RWPE2 (cell line): ENCODE data around the gene ACAP3.

Experiments used
- ATAC-seq: fragments of 200-7000 bp; cut with Tn5 transposase; 3 replicates; pipeline ENCODE4 v1.9.1; 2021; ENCODE audit warnings: low read depth
- DNase-seq: peaks from one replicate; pipeline ENCODE4 v3.0.0-alpha.2; 2020; ENCODE audit warnings: low spot score
- H3K27ac ChIP-seq: fragments of 450-650 bp; 2 replicates; pipeline ENCODE4 v1.5.1; 2017; ENCODE audit warnings: mild to moderate bottlenecking; ENCODE audit not compliant: poor library complexity, severe bottlenecking
- H3K27me3 ChIP-seq: fragments of 250-450 bp; sonication (Bioruptor Pico); 2 replicates; pipeline ENCODE4 v1.5.1; 2021; ENCODE audit warnings: mild to moderate bottlenecking, moderate library complexity; ENCODE audit not compliant: insufficient read depth, poor library complexity, severe bottlenecking
- H3K36me3 ChIP-seq: fragments of 250-450 bp; sonication (Bioruptor Pico); 2 replicates; pipeline ENCODE4 v1.5.1; 2020; ENCODE audit warnings: low read depth, mild to moderate bottlenecking, moderate library complexity
- H3K4me1 ChIP-seq: fragments of 250-450 bp; sonication (Bioruptor Pico); 2 replicates; pipeline ENCODE4 v1.5.1; 2021; ENCODE audit warnings: mild to moderate bottlenecking, moderate library complexity; ENCODE audit not compliant: insufficient read depth, poor library complexity, severe bottlenecking
- H3K4me3 ChIP-seq: fragments of 250-450 bp; sonication (Bioruptor Pico); 2 replicates; pipeline ENCODE4 v1.5.1; 2021; ENCODE audit warnings: mild to moderate bottlenecking, moderate library complexity; ENCODE audit not compliant: severe bottlenecking
- H3K9me3 ChIP-seq: fragments of 250-450 bp; sonication (Bioruptor Pico); 2 replicates; pipeline ENCODE4 v1.5.1; 2021; ENCODE audit warnings: mild to moderate bottlenecking, moderate library complexity; ENCODE audit not compliant: severe bottlenecking
- TF ChIP-seq, protein P1 (sequence below): fragments of 450-650 bp; IDR thresholded peaks from one replicate; pipeline ENCODE4 v1.5.1; 2017; ENCODE audit warnings: mild to moderate bottlenecking, moderate library complexity; ENCODE audit not compliant: poor library complexity, severe bottlenecking

ACAP3 gene

DNA sequence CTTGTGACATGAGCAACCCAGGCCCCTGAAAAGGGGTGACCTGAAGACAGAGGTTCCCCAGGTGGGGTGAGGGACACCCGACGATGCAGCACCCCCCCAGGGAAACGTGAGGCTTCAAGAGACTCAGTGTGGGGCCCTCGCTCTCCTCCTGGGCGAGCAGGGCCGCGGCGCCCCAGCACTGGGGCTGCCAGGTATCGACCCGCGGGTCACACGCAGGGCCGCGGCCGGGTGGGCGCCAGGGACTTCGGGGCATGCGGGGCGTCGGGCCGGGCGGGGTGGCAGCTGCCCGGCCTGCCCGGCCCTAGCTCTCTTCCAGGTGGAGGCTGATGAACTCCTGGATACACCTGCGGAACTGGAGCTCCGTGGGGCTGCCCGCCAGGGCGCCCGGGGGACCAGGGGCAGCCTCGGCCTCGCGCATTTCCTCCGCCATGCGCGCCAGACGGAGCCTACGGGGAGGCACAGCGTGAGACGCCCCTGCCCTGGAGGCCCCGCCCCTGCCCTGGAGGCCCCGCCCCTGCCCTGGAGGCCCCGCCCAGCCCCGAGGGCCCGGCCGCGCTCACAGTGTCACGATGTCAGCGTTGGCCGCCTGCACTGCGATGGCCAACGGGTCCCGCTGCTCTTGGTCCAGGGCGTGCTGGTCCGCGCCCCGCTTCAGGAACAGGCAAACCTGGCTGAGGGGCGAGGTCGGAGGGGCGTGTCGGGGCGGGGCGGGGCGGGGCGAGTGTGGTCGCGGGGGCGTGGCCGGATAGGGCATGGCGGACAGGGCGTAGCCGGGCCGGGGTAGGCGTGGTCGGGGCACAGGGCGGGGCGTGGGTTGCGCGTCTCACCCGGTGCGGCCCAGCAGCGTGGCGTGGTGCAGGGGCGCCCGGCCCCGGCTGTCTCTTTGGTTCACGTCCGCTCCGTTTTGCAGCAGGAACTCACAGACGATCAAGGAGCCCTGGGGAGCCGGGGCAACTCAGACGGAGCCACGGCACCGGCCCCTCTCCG lies 14.2 kb downstream of the ACAP3 start:
- no peaks in the 10 kb centered on the region for H3K27me3 ChIP-seq
- H3K4me1 ChIP-seq = no peaks in the 10 kb centered on the region
- no peak for DNase-seq
- H3K9me3 ChIP-seq = no peaks in the 10 kb centered on the region
- no peak for ATAC-seq
- TF ChIP-seq, protein P1, sequence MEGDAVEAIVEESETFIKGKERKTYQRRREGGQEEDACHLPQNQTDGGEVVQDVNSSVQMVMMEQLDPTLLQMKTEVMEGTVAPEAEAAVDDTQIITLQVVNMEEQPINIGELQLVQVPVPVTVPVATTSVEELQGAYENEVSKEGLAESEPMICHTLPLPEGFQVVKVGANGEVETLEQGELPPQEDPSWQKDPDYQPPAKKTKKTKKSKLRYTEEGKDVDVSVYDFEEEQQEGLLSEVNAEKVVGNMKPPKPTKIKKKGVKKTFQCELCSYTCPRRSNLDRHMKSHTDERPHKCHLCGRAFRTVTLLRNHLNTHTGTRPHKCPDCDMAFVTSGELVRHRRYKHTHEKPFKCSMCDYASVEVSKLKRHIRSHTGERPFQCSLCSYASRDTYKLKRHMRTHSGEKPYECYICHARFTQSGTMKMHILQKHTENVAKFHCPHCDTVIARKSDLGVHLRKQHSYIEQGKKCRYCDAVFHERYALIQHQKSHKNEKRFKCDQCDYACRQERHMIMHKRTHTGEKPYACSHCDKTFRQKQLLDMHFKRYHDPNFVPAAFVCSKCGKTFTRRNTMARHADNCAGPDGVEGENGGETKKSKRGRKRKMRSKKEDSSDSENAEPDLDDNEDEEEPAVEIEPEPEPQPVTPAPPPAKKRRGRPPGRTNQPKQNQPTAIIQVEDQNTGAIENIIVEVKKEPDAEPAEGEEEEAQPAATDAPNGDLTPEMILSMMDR = no peak
- no peak overlapping the region for H3K27ac ChIP-seq
- no peaks in the 10 kb centered on the region for H3K36me3 ChIP-seq
- H3K4me3 ChIP-seq = no peak overlapping the region

- Histone ChIP-seq H3K4me1 (no peaks in the 10 kb centered on the region), H3K27ac (no peak overlapping the region), H3K4me3 (no peak overlapping the region), H3K36me3 (no peaks in the 10 kb centered on the region), H3K27me3 (no peaks in the 10 kb centered on the region), H3K9me3 (no peaks in the 10 kb centered on the region)
- TF ChIP-seq, protein P1 = no peak
- no peak for ATAC-seq
- no peak for DNase-seq
Observed at GRCh38 chr1:1292851-1293250, 14.9 kb downstream of the ACAP3 start.

GRCh38 chr1:1292442-1292779 lies 15.3 kb downstream of the ACAP3 start:
- TF ChIP-seq, protein P1 = no peak
- H3K27ac ChIP-seq = no peak overlapping the region
- no peaks in the 10 kb centered on the region for H3K27me3 ChIP-seq
- DNase-seq (no peak), ATAC-seq (no peak)
- no peaks in the 10 kb centered on the region for H3K4me1 ChIP-seq
- H3K4me3 ChIP-seq = no peak overlapping the region
- H3K36me3 ChIP-seq = no peaks in the 10 kb centered on the region
- no peaks in the 10 kb centered on the region for H3K9me3 ChIP-seq

- H3K27ac ChIP-seq = no peak overlapping the region
- H3K27me3 ChIP-seq = no peaks in the 10 kb centered on the region
- H3K36me3 ChIP-seq = no peaks in the 10 kb centered on the region
- H3K4me3 ChIP-seq = no peak overlapping the region
- no peaks in the 10 kb centered on the region for H3K9me3 ChIP-seq
- no peak for DNase-seq
- ATAC-seq = peak; percentile 84
- TF ChIP-seq, protein P1 = peak; percentile 81
- no peaks in the 10 kb centered on the region for H3K4me1 ChIP-seq
Observed at GRCh38 chr1:1291548-1292441, 15.9 kb downstream of the ACAP3 start.
